ENCODE results near the gene ANTXR1. TPM values are rescaled to one million over a fixed set of nuclear protein-coding genes. Genes with fewer than 3 reads are reported as not detected.

ANTXR1 gene
- total RNA-seq, 1 experiment from 2014 or later, result 48.3 TPM

GRCh38 chr2:69166812-69167468, 154.0 kb downstream of the ANTXR1 start:
- intact Hi-C loops (cut with micrococcal nuclease; ENCODE audit: unreplicated experiment), result no loop called here

DNA sequence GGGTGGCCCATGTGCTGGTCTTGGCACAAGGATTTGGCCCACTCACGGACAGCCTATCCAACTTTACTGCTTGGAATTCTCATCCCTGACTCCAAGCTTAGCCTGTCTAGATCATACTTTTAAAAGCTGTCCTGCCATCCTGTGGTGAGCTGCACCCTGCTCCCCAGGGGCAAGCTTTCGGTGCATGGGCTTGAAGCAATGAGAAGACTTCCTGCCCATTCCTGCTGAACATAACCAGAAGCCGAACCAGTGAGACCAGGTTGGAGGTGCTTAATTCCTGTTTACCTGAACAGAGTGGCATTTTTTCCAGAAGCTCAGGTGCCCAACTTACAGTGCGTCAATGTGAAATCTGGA, 154.5 kb downstream of the ANTXR1 start:
- intact Hi-C loops (cut with micrococcal nuclease; ENCODE audit: unreplicated experiment), result no loop called here
- Histone ChIP-seq H3K4me3 (no peak overlapping the region), H3K9me3 (ENCODE audit: insufficient read depth, low read depth) (no peaks in the 10 kb centered on the region), H3K36me3 (ENCODE audit: low read depth) (no peaks in the 10 kb centered on the region), H3K27me3 (ENCODE audit: insufficient read depth, low read depth) (no peaks in the 10 kb centered on the region), H3F3A (ENCODE audit: insufficient read depth, low read depth) (peaks cover 9% of the 10 kb centered on the region; the same call in 1 of the 2 replicates), H3K79me2 (ENCODE audit: low read depth) (no peaks in the 10 kb centered on the region), H4K20me1 (ENCODE audit: insufficient read depth) (no peaks in the 10 kb centered on the region), H3K4me1 (replicated peaks; ENCODE audit: insufficient read depth) (peaks cover 22% of the 10 kb centered on the region), H2AFZ (no peak overlapping the region), H3K9me2 (ENCODE audit: insufficient read depth) (no peaks in the 10 kb centered on the region), H3K27ac (no peak overlapping the region), H3K4me2 (no peak overlapping the region)
- no peak for DNase-seq
- TF ChIP-seq CTCF (conservative IDR thresholded peaks at IDR 0.05) (no peak), EZH2 (IDR thresholded peaks at IDR 0.05; ENCODE audit: low read depth) (no peak)
- BruUV-seq (replicated peaks), result no TSS peak
- ChIA-PET POLR2A (ENCODE audit: unreplicated experiment) (interaction anchor here (0.6 kb wide), 1 partner anchor 117 kb away, joined by 5 read pairs; no protein-coding TSS in a partner anchor), CTCF (no interaction called here)

More at GRCh38 chr2:69166812-69167468, 154.0 kb downstream of the ANTXR1 start:
- ChIA-PET POLR2A (ENCODE audit: unreplicated experiment) (no interaction called here), CTCF (no interaction called here)
- Histone ChIP-seq H2AFZ (no peak overlapping the region), H3K9me2 (ENCODE audit: insufficient read depth) (no peaks in the 10 kb centered on the region), H4K20me1 (ENCODE audit: insufficient read depth) (no peaks in the 10 kb centered on the region), H3K4me3 (no peak overlapping the region), H3K27ac (no peak overlapping the region), H3K79me2 (ENCODE audit: low read depth) (no peaks in the 10 kb centered on the region), H3K9me3 (ENCODE audit: insufficient read depth, low read depth) (no peaks in the 10 kb centered on the region), H3K27me3 (ENCODE audit: insufficient read depth, low read depth) (no peaks in the 10 kb centered on the region), H3F3A (ENCODE audit: insufficient read depth, low read depth) (peaks cover 14% of the 10 kb centered on the region; the same call in 1 of the 2 replicates), H3K36me3 (ENCODE audit: low read depth) (no peaks in the 10 kb centered on the region), H3K4me1 (replicated peaks; ENCODE audit: insufficient read depth) (peaks cover 27% of the 10 kb centered on the region), H3K4me2 (no peak overlapping the region)
- DNase-seq, result no peak
- no TSS peak for BruUV-seq (replicated peaks)
- TF ChIP-seq CTCF (conservative IDR thresholded peaks at IDR 0.05), result no peak
- no peak for TF ChIP-seq EZH2 (IDR thresholded peaks at IDR 0.05; ENCODE audit: low read depth)

GRCh38 chr2:69168144-69168813, 155.3 kb downstream of the ANTXR1 start:
- POLR2A ChIA-PET (ENCODE audit: unreplicated experiment), result no interaction called here
- CTCF ChIA-PET, result no interaction called here
- H3K27ac ChIP-seq, result no peak overlapping the region

More at GRCh38 chr2:69168144-69168813, 155.3 kb downstream of the ANTXR1 start:
- Histone ChIP-seq H3K27me3 (ENCODE audit: insufficient read depth, low read depth) (no peaks in the 10 kb centered on the region), H3K9me3 (ENCODE audit: insufficient read depth, low read depth) (no peaks in the 10 kb centered on the region), H3K79me2 (ENCODE audit: low read depth) (no peaks in the 10 kb centered on the region), H3K4me1 (replicated peaks; ENCODE audit: insufficient read depth) (peaks cover 13% of the 10 kb centered on the region), H3K4me2 (no peak overlapping the region), H3K9me2 (ENCODE audit: insufficient read depth) (no peaks in the 10 kb centered on the region), H4K20me1 (ENCODE audit: insufficient read depth) (no peaks in the 10 kb centered on the region), H2AFZ (no peak overlapping the region), H3K4me3 (no peak overlapping the region), H3F3A (ENCODE audit: insufficient read depth, low read depth) (0 out of 2 replicates have a peak, but pooled peaks cover 3% of the 10 kb centered on the region), H3K36me3 (ENCODE audit: low read depth) (no peaks in the 10 kb centered on the region)
- intact Hi-C loops (cut with micrococcal nuclease; ENCODE audit: unreplicated experiment), result no loop called here
- TF ChIP-seq EZH2 (IDR thresholded peaks at IDR 0.05; ENCODE audit: low read depth) (no peak), CTCF (conservative IDR thresholded peaks at IDR 0.05) (no peak)
- no TSS peak for BruUV-seq (replicated peaks)
- DNase-seq, result no peak
